ENCODE data around the gene FBXW2.

FBXW2 gene

GRCh38 chr9:120741191-120741590 is 52.0 kb downstream of the FBXW2 start:
- no peak for DNase-seq

GRCh38 chr9:120740132-120740531 is 53.1 kb downstream of the FBXW2 start:
- DNase-seq, result no peak

- DNase-seq, result no peak
Observed at GRCh38 chr9:120737416-120738165, 55.6 kb downstream of the FBXW2 start.

GRCh38 chr9:120736881-120737280 is 56.3 kb downstream of the FBXW2 start:
- DNase-seq, result no peak

- DNase-seq, result no peak
Observed at GRCh38 chr9:120735415-120736126, 57.6 kb downstream of the FBXW2 start.

- DNase-seq, result no peak
Observed at GRCh38 chr9:120734607-120735410, 58.4 kb downstream of the FBXW2 start.

- no peak for DNase-seq
Observed at GRCh38 chr9:120733190-120733589, 60.0 kb downstream of the FBXW2 start.

- DNase-seq, result no peak
Observed at GRCh38 chr9:120730654-120731514, 62.3 kb downstream of the FBXW2 start.

- DNase-seq, result no peak
Observed at GRCh38 chr9:120729791-120730241, 63.4 kb downstream of the FBXW2 start.

GRCh38 chr9:120726484-120726883 is 66.7 kb downstream of the FBXW2 start:
- DNase-seq, result no peak

- no peak for DNase-seq
Observed at GRCh38 chr9:120725907-120726306, 67.3 kb downstream of the FBXW2 start.

GRCh38 chr9:120724757-120725400 is 68.3 kb downstream of the FBXW2 start:
- no peak for DNase-seq

GRCh38 chr9:120723565-120723964 is 69.7 kb downstream of the FBXW2 start:
- no peak for DNase-seq

- DNase-seq, result no peak
Observed at GRCh38 chr9:120720404-120720803, 72.8 kb downstream of the FBXW2 start.

GRCh38 chr9:120718316-120718715 is 74.9 kb downstream of the FBXW2 start:
- DNase-seq, result no peak

- DNase-seq, result no peak
Observed at GRCh38 chr9:120717176-120717575, 76.0 kb downstream of the FBXW2 start.

GRCh38 chr9:120716483-120716882 is 76.7 kb downstream of the FBXW2 start:
- DNase-seq, result no peak

- DNase-seq, result no peak
Observed at GRCh38 chr9:120715389-120715924, 77.8 kb downstream of the FBXW2 start.

GRCh38 chr9:120714846-120715388 is 78.3 kb downstream of the FBXW2 start:
- no peak for DNase-seq

GRCh38 chr9:120714088-120714845 is 78.9 kb downstream of the FBXW2 start, which contains the start of gene MEGF9:
Gene MEGF9 (minus strand): TSS chr9:120714470. CDS start chr9:120714358, 112 bp downstream.
- DNase-seq, result peak; percentile 94

Measured in activated CD4-positive, alpha-beta T cell treated with anti-CD3 and anti-CD28 coated beads, Interleukin-2, amount 50 U/mL, for 1 hour (primary cell).